Chondrocyte (in vitro differentiated cells): ENCODE measurements around the gene JUP. TPM values are rescaled to one million over a fixed set of nuclear protein-coding genes. Genes with fewer than 3 reads are reported as not detected.

Experiments used
- DNase-seq: peaks from one replicate; pipeline ENCODE4 v3.0.0; 2021; ENCODE audit warnings: mixed read lengths, low spot score
- H3K27ac Mint-ChIP-seq: one replicate; pipeline ENCODE4 v1.8.0; 2021; ENCODE audit warnings: mild to moderate bottlenecking, moderate library complexity, mixed read lengths; ENCODE audit not compliant: unreplicated experiment
- H3K27me3 Mint-ChIP-seq: 2 replicates; pipeline ENCODE4 v1.8.0; 2021; ENCODE audit warnings: low read depth, mixed read lengths
- H3K36me3 Mint-ChIP-seq: 2 replicates; pipeline ENCODE4 v1.8.0; 2021; ENCODE audit warnings: low read depth, mixed read lengths
- H3K4me1 Mint-ChIP-seq: 2 replicates; pipeline ENCODE4 v1.8.0; 2021; ENCODE audit warnings: low read depth, mild to moderate bottlenecking, mixed read lengths
- H3K4me3 Mint-ChIP-seq: one replicate; pipeline ENCODE4 v1.8.0; 2021; ENCODE audit warnings: mild to moderate bottlenecking, moderate library complexity, mixed read lengths; ENCODE audit not compliant: unreplicated experiment
- H3K9me3 Mint-ChIP-seq: 2 replicates; pipeline ENCODE4 v1.8.0; 2021; ENCODE audit warnings: low read depth, mixed read lengths
- total RNA-seq: library from RNA; stranded (reverse); gene quantifications from 3 replicates; pipeline ENCODE4 v1.2.1, GENCODE V29; 2021
- TF ChIP-seq, protein P1 (sequence below): fragments of 200-600 bp; sonication (generic); IDR thresholded peaks from 2 replicates; pipeline ENCODE4 v1.5.0; 2021; ENCODE audit warnings: antibody characterized with exemption, mild to moderate bottlenecking, moderate library complexity

JUP gene
- total RNA-seq, 1 donor from 2014 or later, result 18.8 TPM

DNA sequence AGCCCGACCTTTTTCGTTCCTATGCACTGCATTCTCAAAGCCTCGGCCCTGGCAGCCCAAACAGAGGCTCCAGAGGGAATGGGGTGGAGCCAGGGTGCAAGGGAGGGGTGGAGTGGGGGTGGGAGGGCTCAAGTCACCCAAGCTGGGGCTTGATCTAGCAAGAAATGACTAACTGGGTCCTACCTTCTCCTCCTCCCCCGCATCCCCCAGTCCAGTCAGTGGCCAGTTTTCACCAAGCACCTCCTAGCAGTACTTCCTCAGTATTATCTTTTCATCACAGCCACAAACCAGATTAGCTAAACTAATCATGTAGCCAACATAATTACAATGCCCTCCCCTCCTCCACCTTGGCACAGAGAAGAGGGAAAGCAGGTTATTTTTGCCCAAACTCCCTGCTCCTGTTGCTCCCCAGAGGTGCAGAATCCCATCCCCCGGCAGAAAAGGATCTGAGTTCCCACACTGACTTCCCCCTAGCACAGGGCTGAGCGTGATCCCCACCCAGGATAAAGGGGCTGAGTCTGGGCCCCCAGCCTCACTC lies 2.2 kb downstream of the JUP start:
- TF ChIP-seq, protein P1, sequence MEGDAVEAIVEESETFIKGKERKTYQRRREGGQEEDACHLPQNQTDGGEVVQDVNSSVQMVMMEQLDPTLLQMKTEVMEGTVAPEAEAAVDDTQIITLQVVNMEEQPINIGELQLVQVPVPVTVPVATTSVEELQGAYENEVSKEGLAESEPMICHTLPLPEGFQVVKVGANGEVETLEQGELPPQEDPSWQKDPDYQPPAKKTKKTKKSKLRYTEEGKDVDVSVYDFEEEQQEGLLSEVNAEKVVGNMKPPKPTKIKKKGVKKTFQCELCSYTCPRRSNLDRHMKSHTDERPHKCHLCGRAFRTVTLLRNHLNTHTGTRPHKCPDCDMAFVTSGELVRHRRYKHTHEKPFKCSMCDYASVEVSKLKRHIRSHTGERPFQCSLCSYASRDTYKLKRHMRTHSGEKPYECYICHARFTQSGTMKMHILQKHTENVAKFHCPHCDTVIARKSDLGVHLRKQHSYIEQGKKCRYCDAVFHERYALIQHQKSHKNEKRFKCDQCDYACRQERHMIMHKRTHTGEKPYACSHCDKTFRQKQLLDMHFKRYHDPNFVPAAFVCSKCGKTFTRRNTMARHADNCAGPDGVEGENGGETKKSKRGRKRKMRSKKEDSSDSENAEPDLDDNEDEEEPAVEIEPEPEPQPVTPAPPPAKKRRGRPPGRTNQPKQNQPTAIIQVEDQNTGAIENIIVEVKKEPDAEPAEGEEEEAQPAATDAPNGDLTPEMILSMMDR, result no peak
- Mint-ChIP-seq H3K27me3 (no peaks in the 10 kb centered on the region), H3K36me3 (peaks cover 2% of the 10 kb centered on the region), H3K4me3 (no peak overlapping the region), H3K9me3 (no peaks in the 10 kb centered on the region), H3K27ac (no peak overlapping the region), H3K4me1 (peaks cover 23% of the 10 kb centered on the region)
- no peak for DNase-seq

DNA sequence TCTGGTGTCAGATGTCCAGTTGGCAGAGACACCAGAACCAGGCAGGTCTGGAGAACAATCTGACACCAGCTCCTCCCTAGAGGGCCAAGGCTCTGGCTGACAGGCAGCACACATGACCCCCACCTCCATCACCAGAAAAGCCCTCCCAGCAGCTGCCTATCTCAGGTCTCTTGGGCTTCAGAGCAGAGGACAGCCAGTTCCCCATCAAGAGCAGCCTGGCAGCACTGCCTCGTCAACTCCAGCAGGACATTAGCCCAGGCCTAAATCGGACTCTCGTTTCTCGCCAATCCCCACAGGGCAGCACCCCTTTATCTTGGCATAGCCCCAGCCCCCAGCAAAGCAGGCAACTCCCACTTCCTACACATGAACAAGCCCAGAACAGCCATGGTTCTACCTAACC lies 4.4 kb downstream of the JUP start:
- TF ChIP-seq, protein P1, result no peak
- Mint-ChIP-seq H3K4me1 (peaks cover 33% of the 10 kb centered on the region), H3K27me3 (no peaks in the 10 kb centered on the region), H3K36me3 (peaks cover 2% of the 10 kb centered on the region), H3K27ac (no peak overlapping the region), H3K9me3 (no peaks in the 10 kb centered on the region), H3K4me3 (no peak overlapping the region)
- DNase-seq, result no peak

DNA sequence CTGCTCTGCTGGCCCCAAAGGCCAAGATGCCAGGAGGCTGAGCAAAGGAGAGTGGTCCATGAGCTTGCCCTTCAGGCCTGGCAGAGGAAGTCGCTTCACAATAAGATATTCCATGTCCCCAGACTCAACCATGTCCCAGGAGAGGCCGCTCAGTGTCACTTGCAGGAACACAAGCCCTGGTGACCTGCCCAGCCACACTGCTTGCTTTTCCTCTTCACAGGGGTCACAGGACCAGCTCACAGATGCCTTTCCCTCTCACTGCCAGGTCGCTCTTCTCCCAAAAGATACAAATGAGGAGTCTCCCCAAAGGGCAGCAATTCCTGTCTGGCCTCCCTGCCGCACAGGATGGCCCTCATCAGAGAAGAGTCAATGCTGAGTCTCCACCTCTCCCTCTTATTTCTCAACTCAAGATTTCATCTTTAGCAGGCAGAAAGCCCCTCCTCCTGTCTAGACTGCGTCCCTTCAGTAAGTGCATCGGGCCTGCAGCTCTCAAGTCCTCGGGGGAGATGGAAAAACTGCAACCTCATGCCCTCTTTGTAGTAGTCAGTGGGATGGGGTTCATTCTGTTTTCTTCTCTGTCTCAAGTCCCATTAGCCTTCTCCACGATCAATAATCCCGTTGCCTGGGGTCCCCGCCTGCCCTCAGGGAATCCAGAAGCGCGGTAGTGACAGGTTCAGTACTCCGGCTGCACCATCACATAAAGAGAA lies 5.0 kb downstream of the JUP start:
- peaks cover 2% of the 10 kb centered on the region for H3K36me3 Mint-ChIP-seq
- TF ChIP-seq, protein P1, result no peak
- H3K4me3 Mint-ChIP-seq, result no peak overlapping the region
- no peaks in the 10 kb centered on the region for H3K27me3 Mint-ChIP-seq
- no peaks in the 10 kb centered on the region for H3K9me3 Mint-ChIP-seq
- no peak for DNase-seq
- H3K27ac Mint-ChIP-seq, result no peak overlapping the region
- peaks cover 33% of the 10 kb centered on the region for H3K4me1 Mint-ChIP-seq

DNA sequence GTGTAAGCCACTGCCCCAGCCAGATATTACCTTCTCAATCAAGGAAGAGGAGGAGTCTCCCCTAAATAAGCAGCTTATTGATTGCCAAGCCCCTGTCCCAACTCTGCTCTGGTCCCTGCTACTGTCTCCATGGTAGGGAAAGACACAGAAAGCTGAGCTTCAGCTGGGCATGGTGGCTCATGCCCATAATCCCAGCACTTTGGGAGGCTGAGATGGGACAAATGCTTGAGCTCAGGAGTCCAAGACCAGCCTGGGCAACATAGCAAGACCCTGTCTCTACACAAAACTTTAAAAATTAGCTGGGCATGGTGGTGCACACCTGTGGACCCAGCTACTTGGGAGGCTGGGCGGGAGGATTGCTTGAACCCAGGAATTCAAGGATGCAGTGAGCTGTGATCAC lies 6.6 kb downstream of the JUP start:
- no peak overlapping the region for H3K4me3 Mint-ChIP-seq
- no peaks in the 10 kb centered on the region for H3K27me3 Mint-ChIP-seq
- TF ChIP-seq, protein P1, result no peak
- H3K9me3 Mint-ChIP-seq, result no peaks in the 10 kb centered on the region
- peaks cover 42% of the 10 kb centered on the region for H3K4me1 Mint-ChIP-seq
- no peak overlapping the region for H3K27ac Mint-ChIP-seq
- DNase-seq, result no peak
- H3K36me3 Mint-ChIP-seq, result peaks cover 2% of the 10 kb centered on the region

DNA sequence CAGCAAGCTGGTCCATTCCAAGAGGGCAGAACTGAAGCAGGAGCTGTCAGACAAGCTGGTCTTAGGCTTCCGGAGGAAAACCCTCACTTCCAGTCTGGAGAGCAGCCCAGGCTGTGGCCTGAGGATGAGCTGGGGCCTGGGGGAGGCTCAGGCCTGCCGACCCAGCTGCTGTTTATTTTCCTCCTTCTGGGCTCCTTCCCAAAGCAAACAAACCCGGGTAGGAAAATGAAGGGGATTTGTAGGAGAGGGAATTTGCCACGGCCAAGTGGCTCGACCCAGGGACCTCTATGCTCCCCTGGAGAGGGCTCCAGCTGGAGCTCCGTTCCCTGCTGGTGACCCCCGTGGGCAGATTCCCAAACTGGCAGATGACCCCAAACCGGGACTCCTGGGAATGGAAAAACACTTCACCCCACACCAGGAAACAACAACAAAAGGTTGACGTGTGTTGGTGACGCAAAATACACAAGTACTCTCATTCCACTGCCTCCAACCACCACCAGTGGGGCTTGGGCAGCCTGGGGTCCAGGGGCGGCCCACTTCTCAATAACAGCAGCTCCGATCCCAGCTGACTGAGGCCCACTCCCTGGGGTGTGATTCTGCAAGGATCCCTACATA lies 8.8 kb downstream of the JUP start:
- peaks cover 2% of the 10 kb centered on the region for H3K36me3 Mint-ChIP-seq
- peak overlapping the region; percentile 89 for H3K27ac Mint-ChIP-seq
- H3K9me3 Mint-ChIP-seq, result no peaks in the 10 kb centered on the region
- peaks cover 48% of the 10 kb centered on the region for H3K4me1 Mint-ChIP-seq
- no peaks in the 10 kb centered on the region for H3K27me3 Mint-ChIP-seq
- TF ChIP-seq, protein P1, result no peak
- H3K4me3 Mint-ChIP-seq, result no peak overlapping the region
- DNase-seq, result no peak
